ENCODE measurements around the gene LGALS12.

Gene LGALS12

DNA sequence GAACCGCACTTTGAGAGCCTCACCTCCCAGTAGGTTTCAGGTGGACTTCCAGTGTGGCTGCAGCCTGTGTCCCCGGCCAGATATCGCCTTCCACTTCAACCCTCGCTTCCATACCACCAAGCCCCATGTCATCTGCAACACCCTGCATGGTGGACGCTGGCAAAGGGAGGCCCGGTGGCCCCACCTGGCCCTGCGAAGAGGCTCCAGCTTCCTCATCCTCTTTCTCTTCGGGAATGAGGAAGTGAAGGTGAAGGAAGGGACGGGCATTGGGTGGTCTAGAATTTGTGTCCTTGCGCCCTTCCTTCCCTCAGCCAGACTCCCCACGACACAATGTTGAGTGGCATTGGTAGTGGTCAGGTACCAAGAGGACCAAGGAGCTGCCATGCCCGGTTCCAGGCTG is 2.9 kb downstream of the LGALS12 start:
- no peak for TF ChIP-seq TCF4 (CRISPR knock-in tag; IDR thresholded peaks at IDR 0.05; ENCODE audit: borderline replicate concordance)
- TF ChIP-seq ZFP30 (CRISPR knock-in tag; IDR thresholded peaks at IDR 0.05), result no peak
- TF ChIP-seq, protein P1, sequence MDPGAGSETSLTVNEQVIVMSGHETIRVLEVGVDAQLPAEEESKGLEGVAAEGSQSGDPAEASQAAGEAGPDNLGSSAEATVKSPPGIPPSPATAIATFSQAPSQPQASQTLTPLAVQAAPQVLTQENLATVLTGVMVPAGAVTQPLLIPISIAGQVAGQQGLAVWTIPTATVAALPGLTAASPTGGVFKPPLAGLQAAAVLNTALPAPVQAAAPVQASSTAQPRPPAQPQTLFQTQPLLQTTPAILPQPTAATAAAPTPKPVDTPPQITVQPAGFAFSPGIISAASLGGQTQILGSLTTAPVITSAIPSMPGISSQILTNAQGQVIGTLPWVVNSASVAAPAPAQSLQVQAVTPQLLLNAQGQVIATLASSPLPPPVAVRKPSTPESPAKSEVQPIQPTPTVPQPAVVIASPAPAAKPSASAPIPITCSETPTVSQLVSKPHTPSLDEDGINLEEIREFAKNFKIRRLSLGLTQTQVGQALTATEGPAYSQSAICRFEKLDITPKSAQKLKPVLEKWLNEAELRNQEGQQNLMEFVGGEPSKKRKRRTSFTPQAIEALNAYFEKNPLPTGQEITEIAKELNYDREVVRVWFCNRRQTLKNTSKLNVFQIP (CRISPR knock-in tag; IDR thresholded peaks at IDR 0.05; ENCODE audit: borderline replicate concordance, low read depth), result no peak
- no peak for TF ChIP-seq ZC3H10 (CRISPR knock-in tag; IDR thresholded peaks at IDR 0.05)
- TF ChIP-seq, protein P2, sequence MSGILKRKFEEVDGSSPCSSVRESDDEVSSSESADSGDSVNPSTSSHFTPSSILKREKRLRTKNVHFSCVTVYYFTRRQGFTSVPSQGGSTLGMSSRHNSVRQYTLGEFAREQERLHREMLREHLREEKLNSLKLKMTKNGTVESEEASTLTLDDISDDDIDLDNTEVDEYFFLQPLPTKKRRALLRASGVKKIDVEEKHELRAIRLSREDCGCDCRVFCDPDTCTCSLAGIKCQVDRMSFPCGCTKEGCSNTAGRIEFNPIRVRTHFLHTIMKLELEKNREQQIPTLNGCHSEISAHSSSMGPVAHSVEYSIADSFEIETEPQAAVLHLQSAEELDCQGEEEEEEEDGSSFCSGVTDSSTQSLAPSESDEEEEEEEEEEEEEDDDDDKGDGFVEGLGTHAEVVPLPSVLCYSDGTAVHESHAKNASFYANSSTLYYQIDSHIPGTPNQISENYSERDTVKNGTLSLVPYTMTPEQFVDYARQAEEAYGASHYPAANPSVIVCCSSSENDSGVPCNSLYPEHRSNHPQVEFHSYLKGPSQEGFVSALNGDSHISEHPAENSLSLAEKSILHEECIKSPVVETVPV (CRISPR knock-in tag; IDR thresholded peaks at IDR 0.05), result no peak
- TF ChIP-seq ISL1 (CRISPR knock-in tag; IDR thresholded peaks at IDR 0.05), result no peak
- no peak for TF ChIP-seq GLIS3 (CRISPR knock-in tag; IDR thresholded peaks at IDR 0.05)
- TF ChIP-seq, protein P3, sequence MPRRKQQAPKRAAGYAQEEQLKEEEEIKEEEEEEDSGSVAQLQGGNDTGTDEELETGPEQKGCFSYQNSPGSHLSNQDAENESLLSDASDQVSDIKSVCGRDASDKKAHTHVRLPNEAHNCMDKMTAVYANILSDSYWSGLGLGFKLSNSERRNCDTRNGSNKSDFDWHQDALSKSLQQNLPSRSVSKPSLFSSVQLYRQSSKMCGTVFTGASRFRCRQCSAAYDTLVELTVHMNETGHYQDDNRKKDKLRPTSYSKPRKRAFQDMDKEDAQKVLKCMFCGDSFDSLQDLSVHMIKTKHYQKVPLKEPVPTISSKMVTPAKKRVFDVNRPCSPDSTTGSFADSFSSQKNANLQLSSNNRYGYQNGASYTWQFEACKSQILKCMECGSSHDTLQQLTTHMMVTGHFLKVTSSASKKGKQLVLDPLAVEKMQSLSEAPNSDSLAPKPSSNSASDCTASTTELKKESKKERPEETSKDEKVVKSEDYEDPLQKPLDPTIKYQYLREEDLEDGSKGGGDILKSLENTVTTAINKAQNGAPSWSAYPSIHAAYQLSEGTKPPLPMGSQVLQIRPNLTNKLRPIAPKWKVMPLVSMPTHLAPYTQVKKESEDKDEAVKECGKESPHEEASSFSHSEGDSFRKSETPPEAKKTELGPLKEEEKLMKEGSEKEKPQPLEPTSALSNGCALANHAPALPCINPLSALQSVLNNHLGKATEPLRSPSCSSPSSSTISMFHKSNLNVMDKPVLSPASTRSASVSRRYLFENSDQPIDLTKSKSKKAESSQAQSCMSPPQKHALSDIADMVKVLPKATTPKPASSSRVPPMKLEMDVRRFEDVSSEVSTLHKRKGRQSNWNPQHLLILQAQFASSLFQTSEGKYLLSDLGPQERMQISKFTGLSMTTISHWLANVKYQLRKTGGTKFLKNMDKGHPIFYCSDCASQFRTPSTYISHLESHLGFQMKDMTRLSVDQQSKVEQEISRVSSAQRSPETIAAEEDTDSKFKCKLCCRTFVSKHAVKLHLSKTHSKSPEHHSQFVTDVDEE (CRISPR knock-in tag; IDR thresholded peaks at IDR 0.05), result no peak
- TF ChIP-seq BACH2 (CRISPR knock-in tag; IDR thresholded peaks at IDR 0.05; ENCODE audit: borderline replicate concordance), result no peak
- TF ChIP-seq ZNF70 (CRISPR knock-in tag; IDR thresholded peaks at IDR 0.05), result no peak
- TF ChIP-seq OSR1 (CRISPR knock-in tag; IDR thresholded peaks at IDR 0.05), result no peak
- no peak for TF ChIP-seq PPARA (CRISPR knock-in tag; IDR thresholded peaks at IDR 0.05; ENCODE audit: borderline replicate concordance)
- no peak for TF ChIP-seq SNAI2 (CRISPR knock-in tag; IDR thresholded peaks at IDR 0.05)
- TF ChIP-seq ARNTL (CRISPR knock-in tag; IDR thresholded peaks at IDR 0.05; ENCODE audit: borderline replicate concordance, low read depth), result no peak
- ATAC-seq, result no peak

DNA sequence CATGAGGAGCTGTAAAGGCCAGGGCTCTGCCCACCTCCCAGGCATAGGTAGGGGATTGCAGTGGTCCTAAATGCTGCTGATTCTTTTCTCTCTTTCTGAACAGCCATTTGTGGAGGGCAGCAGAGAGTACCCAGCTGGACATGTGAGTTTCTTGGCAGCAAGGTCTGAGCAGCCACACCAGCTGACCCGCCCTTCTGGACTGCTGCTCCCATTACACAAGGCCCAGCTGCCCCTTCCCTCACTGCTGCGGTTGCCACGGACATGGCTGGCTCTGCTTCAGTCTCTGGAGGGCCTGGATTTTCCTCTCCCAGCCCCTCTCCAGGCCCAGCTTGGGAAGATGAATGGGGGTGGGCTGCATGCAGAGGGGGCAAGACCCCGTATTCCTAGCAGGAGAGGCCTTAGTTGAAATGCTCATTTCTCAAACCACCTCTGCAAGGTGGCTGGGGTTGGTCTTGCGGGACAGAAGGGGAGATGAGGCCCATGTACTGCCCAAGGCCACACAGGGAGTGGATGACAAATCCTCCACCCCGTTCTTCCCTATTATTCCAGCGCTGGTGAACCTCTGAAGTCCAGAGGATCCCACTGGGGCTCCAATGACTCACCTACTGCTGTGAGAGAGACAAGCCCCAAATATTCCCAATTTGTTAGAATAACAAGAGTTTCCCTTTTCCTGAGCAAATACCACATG is 4.6 kb downstream of the LGALS12 start:
- ATAC-seq, result peak; percentile 36; the same call in 1 of the 3 replicates
- TF ChIP-seq ZNF8 (CRISPR knock-in tag; IDR thresholded peaks at IDR 0.05) (no peak), RARB (CRISPR knock-in tag; IDR thresholded peaks at IDR 0.05) (no peak), ZFP30 (CRISPR knock-in tag; IDR thresholded peaks at IDR 0.05) (no peak), ZNF565 (CRISPR knock-in tag; conservative IDR thresholded peaks at IDR 0.05; ENCODE audit: low read depth) (no peak), CSDC2 (CRISPR knock-in tag; IDR thresholded peaks at IDR 0.05) (no peak), ISL1 (CRISPR knock-in tag; IDR thresholded peaks at IDR 0.05) (no peak), GLIS3 (CRISPR knock-in tag; IDR thresholded peaks at IDR 0.05) (no peak), TOX (CRISPR knock-in tag; IDR thresholded peaks at IDR 0.05; ENCODE audit: borderline replicate concordance) (no peak), ESRRG (CRISPR knock-in tag; IDR thresholded peaks at IDR 0.05) (no peak), OSR1 (CRISPR knock-in tag; IDR thresholded peaks at IDR 0.05) (no peak), ZFP3 (CRISPR knock-in tag; IDR thresholded peaks at IDR 0.05) (no peak), TCF4 (CRISPR knock-in tag; IDR thresholded peaks at IDR 0.05; ENCODE audit: borderline replicate concordance) (no peak)
- TF ChIP-seq, protein P4, sequence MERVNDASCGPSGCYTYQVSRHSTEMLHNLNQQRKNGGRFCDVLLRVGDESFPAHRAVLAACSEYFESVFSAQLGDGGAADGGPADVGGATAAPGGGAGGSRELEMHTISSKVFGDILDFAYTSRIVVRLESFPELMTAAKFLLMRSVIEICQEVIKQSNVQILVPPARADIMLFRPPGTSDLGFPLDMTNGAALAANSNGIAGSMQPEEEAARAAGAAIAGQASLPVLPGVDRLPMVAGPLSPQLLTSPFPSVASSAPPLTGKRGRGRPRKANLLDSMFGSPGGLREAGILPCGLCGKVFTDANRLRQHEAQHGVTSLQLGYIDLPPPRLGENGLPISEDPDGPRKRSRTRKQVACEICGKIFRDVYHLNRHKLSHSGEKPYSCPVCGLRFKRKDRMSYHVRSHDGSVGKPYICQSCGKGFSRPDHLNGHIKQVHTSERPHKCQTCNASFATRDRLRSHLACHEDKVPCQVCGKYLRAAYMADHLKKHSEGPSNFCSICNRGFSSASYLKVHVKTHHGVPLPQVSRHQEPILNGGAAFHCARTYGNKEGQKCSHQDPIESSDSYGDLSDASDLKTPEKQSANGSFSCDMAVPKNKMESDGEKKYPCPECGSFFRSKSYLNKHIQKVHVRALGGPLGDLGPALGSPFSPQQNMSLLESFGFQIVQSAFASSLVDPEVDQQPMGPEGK (CRISPR knock-in tag; IDR thresholded peaks at IDR 0.05; ENCODE audit: borderline replicate concordance), result no peak
- TF ChIP-seq, protein P2 (CRISPR knock-in tag; IDR thresholded peaks at IDR 0.05), result no peak
- TF ChIP-seq, protein P5, sequence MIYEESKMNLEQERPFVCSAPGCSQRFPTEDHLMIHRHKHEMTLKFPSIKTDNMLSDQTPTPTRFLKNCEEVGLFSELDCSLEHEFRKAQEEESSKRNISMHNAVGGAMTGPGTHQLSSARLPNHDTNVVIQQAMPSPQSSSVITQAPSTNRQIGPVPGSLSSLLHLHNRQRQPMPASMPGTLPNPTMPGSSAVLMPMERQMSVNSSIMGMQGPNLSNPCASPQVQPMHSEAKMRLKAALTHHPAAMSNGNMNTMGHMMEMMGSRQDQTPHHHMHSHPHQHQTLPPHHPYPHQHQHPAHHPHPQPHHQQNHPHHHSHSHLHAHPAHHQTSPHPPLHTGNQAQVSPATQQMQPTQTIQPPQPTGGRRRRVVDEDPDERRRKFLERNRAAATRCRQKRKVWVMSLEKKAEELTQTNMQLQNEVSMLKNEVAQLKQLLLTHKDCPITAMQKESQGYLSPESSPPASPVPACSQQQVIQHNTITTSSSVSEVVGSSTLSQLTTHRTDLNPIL (CRISPR knock-in tag; IDR thresholded peaks at IDR 0.05; ENCODE audit: low read depth), result no peak
- TF ChIP-seq, protein P3 (CRISPR knock-in tag; IDR thresholded peaks at IDR 0.05), result no peak

All from SK-N-SH treated with all-trans-retinoic acid at 6 μM for 48 hours (cell line).